GM12875 (cell line): ENCODE data around the gene NCOR2.

ENCODE experiments used
- H3K4me3 ChIP-seq: one replicate; pipeline ENCODE4 v1.5.1; 2011; ENCODE audit warnings: low read depth, low read length, control low read depth
- TF ChIP-seq, protein P1 (sequence below): IDR thresholded peaks from 2 replicates; pipeline ENCODE4 v1.5.1; 2011; ENCODE audit warnings: low read depth, mild to moderate bottlenecking, control low read depth, inconsistent platforms, low read length, moderate library complexity, borderline replicate concordance; ENCODE audit not compliant: insufficient read depth

NCOR2 gene

DNA sequence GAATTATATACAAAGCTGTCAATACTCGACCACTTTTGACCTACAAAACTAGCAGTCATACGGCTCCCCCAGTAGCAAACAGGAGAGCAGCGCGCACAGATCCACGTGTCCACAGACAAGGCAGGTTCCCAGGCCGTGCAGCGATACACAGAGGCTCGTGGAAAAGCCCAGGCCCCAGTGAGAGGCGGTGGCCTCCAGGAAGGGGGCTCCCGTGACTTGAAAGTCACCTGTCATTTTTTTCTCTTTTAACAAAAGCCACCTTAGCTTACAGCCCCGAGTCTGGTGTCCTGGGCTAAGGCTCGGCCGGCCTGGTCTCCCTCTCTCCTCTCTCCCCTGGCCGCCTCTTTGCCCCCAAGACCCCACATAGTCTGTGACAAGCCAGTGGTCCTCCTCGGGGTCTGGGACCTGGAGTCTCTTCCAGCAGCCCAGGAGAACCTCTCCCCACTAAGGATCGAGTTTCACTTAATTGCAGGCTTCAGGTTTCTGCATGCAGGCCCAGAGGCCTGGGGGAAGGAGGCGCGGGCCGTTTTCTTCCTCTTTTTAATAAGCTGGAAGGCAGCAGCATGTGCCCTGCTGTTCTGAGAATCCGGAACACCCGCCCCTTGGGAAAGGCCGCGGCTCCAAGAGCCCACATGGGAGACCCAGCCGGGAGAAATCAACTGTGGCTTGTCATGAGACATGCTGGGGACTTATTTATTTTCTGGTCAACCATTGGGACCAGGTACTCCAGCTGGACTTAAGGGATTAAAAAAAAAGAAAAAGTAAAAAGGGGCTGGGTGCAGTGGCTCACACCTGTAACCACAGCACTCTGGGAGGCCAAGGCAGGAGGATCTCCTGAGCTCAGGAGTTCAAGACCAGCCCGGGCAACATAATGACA is 15.9 kb downstream of the NCOR2 start:
- no peak overlapping the region for H3K4me3 ChIP-seq
- TF ChIP-seq, protein P1, sequence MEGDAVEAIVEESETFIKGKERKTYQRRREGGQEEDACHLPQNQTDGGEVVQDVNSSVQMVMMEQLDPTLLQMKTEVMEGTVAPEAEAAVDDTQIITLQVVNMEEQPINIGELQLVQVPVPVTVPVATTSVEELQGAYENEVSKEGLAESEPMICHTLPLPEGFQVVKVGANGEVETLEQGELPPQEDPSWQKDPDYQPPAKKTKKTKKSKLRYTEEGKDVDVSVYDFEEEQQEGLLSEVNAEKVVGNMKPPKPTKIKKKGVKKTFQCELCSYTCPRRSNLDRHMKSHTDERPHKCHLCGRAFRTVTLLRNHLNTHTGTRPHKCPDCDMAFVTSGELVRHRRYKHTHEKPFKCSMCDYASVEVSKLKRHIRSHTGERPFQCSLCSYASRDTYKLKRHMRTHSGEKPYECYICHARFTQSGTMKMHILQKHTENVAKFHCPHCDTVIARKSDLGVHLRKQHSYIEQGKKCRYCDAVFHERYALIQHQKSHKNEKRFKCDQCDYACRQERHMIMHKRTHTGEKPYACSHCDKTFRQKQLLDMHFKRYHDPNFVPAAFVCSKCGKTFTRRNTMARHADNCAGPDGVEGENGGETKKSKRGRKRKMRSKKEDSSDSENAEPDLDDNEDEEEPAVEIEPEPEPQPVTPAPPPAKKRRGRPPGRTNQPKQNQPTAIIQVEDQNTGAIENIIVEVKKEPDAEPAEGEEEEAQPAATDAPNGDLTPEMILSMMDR, result no peak

DNA sequence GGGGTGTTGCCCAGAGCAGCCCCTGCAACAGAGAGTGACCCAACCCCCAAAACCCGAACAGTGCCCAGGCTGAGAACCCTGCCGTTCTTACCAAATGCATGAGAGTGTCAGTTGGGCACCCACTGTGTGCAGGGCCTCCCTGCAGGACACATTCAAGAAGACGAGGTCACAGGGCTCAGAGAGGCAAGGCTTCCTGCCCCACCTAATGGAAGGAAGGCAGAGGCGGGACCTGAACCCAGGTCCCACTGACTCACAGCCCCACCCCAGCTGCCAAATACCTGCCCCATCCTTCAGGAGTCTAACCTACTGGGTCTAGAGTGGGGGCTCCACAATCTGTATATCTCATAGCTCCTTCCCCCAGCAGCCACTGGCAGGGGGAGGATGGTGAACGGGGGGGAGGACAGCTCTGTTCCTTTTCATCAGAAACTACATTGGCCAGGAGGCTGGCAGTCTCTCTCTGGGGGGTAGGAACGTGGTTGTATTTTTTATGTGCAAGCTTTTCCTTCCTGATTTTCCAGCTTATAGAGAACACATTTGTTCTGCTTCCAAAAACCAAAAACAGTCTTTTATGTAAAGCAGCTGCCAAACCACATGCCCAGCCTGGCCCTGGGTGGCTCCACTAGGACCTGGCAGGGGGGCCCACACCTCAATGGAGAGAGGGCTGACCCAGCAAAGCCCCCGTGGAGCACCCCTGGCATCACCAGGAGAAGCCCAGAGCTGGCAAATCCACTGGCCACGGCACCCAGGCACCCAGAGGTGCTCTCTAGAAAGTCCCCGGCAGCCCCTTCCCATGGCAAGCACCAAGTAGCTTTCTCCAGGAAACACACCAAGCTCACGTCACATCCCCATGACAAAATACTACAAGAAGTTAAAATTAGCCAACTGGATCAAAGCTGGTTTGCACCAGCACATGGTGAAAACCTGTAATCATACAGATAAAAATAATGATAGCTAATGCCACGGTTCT is 17.0 kb downstream of the NCOR2 start:
- TF ChIP-seq, protein P1, result no peak
- H3K4me3 ChIP-seq, result no peak overlapping the region

DNA sequence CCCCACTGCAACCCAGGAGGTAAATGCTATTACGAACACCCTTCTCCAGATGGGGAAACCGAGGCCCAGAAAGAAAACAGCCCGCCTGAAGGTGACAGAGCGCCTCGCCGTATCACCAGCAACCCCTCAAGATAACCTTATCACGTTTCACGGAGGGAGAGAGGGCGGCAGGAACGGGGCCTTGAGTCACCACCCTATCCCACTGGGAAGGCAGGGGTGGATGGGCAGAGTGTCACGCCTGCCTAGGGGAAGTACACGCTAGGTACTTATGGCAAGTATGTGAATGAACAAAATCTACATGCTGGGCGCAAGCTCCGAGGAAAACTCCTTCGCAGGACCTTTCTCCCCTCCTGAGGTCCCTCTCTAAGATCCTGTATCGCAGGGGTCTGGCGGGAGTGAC is 17.8 kb downstream of the NCOR2 start:
- no peak overlapping the region for H3K4me3 ChIP-seq
- TF ChIP-seq, protein P1, result no peak

DNA sequence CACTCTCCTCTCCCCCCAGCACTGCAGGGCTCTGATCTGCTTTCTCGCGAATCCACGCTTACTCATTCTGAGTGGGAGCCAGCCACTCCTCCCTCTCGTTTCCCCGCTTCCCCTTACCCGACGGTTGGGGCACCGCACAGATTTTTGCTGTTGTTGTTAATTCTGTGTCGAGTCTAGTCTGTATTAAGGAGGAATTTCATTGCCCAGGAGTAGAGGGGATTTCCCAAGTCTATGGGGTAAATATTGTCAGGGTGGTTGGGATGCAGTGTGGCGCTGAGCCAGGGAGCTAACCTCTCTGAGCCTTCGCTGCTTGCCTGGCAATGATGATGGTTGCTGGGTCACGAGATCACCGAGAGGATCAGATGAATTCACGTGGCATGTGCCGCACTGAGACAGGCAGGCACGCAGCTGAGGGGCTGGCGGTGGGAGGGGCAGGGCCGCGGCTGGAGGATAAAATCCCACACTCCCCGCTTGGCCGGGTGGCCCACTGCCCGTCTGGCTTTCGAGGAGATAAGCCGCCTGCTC is 18.5 kb downstream of the NCOR2 start:
- H3K4me3 ChIP-seq, result no peak overlapping the region

DNA sequence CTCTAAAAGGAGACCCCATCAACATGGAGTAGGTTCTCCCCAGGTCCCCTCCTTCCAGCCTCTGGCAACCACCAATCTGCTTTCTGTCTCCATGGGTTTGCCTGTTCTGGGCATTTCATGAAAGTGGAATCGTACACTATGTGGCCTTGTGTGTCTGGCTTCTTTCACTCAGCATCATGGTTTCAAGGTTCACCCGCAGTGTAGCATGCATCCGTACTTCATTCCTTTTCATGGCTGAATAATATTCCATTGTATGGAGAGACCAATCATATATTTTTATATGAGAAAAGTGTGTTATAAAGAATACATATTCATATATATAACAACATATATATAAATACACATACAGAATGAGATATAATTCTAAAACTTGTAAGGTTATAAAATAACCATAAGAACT is 19.8 kb downstream of the NCOR2 start:
- H3K4me3 ChIP-seq, result no peak overlapping the region
- TF ChIP-seq, protein P1, result no peak

More for the DNA sequence above, 18.5 kb downstream of the NCOR2 start:
- TF ChIP-seq, protein P1, result no peak

DNA sequence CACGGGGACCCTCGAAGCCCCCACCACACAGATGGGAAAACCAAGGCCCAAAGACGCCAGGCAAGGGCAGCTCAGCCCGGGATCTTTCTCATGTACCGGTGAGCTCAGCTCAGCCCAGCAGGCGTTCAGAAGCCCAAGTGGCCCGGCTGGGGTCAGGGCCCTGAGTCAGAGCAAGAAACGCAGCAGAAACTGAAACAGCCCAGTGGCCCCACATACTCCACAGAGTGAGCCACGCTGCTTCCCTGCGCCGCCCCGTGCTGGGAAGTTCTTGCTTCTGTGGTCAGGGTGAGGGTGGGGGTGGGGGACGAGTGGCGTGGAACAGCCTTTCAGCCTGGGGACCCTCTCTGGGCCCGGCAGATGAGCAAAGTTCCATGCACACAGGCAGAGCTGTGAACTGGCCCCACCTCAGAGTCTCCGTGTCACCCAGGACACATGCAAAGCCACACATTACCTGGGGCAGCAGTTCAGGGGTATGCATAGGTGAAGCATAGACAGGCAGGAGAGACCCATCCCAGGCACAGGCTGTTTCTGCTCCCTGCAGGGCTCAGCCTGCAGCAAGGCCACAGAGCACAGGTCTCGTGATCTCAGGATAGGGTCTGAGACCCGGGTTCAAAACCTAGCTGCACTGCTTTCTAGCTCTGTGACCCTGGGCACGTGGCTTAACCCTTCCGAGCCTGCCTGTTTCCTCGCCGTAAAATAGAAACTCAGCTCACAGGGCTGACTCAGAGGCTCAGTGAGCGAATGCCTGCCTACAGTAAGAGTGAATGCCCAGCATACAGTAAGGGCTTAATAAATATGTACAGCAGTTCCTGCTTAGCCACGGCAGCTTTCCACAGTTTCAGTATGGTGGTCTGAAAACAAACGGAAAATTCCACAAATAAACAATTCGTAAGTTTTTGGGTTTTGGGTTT is 21.6 kb downstream of the NCOR2 start:
- peak overlapping the region; percentile 44 for H3K4me3 ChIP-seq
- TF ChIP-seq, protein P1, result no peak
